Heart left ventricle (tissue), 13 donors: ENCODE measurements around the gene TMEM196.
A peak's percentile ranks its signal among the peaks of the same experiment; 100 is the strongest.

Source experiments
- POLR2A ChIP-seq, 2 donors: fragments of 450-650 bp; IDR thresholded peaks; one replicate each; pipeline ENCODE4 v1.6.1; 2017; ENCODE audit warnings: antibody characterized with exemption in 2 of 2, mild to moderate bottlenecking in 2 of 2, moderate library complexity in 2 of 2
- TF ChIP-seq, protein P1 (sequence below), 12 donors: fragments of 200-600 bp; sonication (generic) in 4 of 12; IDR thresholded peaks; one replicate each; pipeline versions ENCODE4 v1.5.0 to v1.8.0; 2018 to 2022; ENCODE audit warnings: antibody characterized with exemption in 12 of 12, mild to moderate bottlenecking in 5 of 12
- donor health status: ischemic (EF 13 %, LVEDD 7.1; RV severe dilation, severe dysfunction).
- donor health status: DM: no; HTN: yes; CAD: no.
- donor health status: DM: no; HTN: no; CAD: no.
- donor health status: ischemic (EF 25% LVEDD 6.9; RV normal size, moderate dysfunction).
- donor health status: ischemic (EF 25% LVEDD 5.7; RV mildly dilated, moderate dysfunction).
- donor health status: ischemic (EF 35%, LVEDD 5.7; RV mildly dilated, moderate dysfunction).
- donor health status: nonischemic (EF 11% LVEDD 7.7; RV severe dilation, severe dysfunction).
- donor health status: DM: yes; HTN: yes; CAD: no.
- donor health status: PGD.
- donor health status: ischemic (EF 29% LVEDD 5.4; RV normal size, mild dysfunction).
- donor health status: nonischemic (EF 23%, LVEDD 6.1; RV moderate dilation, normal function).

DNA sequence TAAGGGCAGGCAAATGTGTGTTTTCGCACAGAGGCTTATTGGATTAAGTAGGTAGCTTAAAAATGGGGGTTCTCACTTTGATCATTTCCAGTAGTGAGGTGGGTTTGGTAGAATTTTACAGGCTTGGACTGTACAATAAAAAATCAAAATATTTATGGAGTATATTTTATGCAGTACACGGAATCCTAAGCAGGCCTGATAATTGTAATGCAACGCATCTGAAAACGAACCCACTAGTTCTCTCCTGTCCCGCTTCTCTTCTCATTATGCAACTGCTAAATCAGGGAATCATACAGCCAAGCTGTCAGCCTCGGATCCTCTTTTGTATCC, 64.2 kb downstream of the TMEM196 start:
- TF ChIP-seq, protein P1, sequence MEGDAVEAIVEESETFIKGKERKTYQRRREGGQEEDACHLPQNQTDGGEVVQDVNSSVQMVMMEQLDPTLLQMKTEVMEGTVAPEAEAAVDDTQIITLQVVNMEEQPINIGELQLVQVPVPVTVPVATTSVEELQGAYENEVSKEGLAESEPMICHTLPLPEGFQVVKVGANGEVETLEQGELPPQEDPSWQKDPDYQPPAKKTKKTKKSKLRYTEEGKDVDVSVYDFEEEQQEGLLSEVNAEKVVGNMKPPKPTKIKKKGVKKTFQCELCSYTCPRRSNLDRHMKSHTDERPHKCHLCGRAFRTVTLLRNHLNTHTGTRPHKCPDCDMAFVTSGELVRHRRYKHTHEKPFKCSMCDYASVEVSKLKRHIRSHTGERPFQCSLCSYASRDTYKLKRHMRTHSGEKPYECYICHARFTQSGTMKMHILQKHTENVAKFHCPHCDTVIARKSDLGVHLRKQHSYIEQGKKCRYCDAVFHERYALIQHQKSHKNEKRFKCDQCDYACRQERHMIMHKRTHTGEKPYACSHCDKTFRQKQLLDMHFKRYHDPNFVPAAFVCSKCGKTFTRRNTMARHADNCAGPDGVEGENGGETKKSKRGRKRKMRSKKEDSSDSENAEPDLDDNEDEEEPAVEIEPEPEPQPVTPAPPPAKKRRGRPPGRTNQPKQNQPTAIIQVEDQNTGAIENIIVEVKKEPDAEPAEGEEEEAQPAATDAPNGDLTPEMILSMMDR (IDR thresholded peaks at IDR 0.05), result peak in 3 of 12 donors; percentile 2 to 22 (median 7)
- no peak for TF ChIP-seq POLR2A (IDR thresholded peaks at IDR 0.05)
